WTC11 (cell line): ENCODE results near the gene IRAK1.

ENCODE experiments used
- CREB1 ChIP-seq: sonication (generic); formaldehyde crosslinking; IDR thresholded peaks from 2 replicates; pipeline ENCODE4 v1.8.0; 2023; ENCODE audit warnings: mild to moderate bottlenecking, missing genetic modification reagents
- CREM ChIP-seq: sonication (generic); formaldehyde crosslinking; IDR thresholded peaks from 2 replicates; pipeline ENCODE4 v1.8.1; 2022; ENCODE audit warnings: mild to moderate bottlenecking, missing genetic modification reagents, moderate library complexity
- NFYB ChIP-seq: sonication (generic); formaldehyde crosslinking; conservative IDR thresholded peaks from 2 replicates; pipeline ENCODE4 v1.8.0; 2022; ENCODE audit warnings: low read depth, missing genetic modification reagents

DNA sequence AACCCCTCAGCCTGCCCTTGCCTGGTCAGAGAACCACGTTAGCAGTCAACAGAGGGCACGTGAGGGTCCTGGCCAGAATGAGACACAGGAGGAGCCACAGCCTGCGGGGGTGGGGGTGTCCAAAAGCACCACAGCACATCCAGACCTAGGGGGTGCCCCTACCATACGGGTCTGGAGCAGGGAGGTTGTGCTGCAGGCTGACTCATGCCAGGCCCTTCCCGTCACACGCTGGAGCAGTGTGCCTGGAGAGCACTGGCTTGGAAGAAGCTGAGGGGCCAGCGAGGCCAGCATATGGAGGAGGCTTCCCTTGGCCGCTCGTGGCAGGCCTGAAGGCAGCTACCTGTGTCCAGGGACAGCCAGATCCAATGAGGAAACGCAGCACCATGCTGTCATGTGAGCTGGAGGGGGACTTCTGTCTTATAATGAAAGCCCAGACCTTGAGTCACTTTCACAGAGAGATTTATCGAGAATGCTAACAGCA is 1.5 kb upstream of the IRAK1 start:
- no peak for TF ChIP-seq CREB1 (CRISPR knock-in tag)
- TF ChIP-seq NFYB (CRISPR knock-in tag), result no peak
- TF ChIP-seq CREM (CRISPR knock-in tag), result no peak
